ENCODE results near the gene CALHM6.
A peak's percentile ranks its signal among the peaks of the same experiment; 100 is the strongest.

Gene CALHM6

DNA sequence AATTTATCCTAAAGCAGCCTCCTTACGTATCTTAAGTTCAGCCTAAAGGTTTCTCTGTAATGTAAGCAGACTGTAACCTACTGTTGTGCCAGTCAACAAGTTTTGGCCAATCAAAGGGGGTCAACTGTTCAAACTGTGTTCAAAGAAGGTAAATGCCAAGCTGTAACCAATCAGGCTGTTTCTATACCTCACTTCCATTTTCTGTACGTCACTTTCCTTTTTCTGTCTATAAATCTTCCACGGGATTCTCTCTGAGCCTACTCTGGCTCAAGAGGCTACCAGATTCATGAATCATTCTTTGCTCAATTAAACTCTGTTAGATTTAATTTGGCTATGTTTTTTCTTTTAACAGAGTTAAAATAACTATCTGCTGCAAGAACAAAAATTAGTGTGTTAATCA lies 5.1 kb upstream of the CALHM6 start:
- H3K27me3 ChIP-seq (ENCODE audit: control insufficient read depth, insufficient read depth, low read length): peaks cover 4% of the 10 kb centered on the region; the same call in 1 of the 2 replicates
- no peak for DNase-seq (ENCODE audit: low read depth, low spot score)
- no peaks in the 10 kb centered on the region for H3K4me1 ChIP-seq (ENCODE audit: control insufficient read depth, insufficient read depth, low read length)
- H3K36me3 ChIP-seq (ENCODE audit: control insufficient read depth, insufficient read depth, low read length): no peaks in the 10 kb centered on the region
- H3K4me3 ChIP-seq (ENCODE audit: low read length): no peak overlapping the region
- H3K9me3 ChIP-seq (ENCODE audit: control insufficient read depth, insufficient read depth, low read length): no peaks in the 10 kb centered on the region
- no CpG with 5 or more reads among the region's 3 CpGs for WGBS (ENCODE audit: insufficient coverage, insufficient read length)
- H3K27ac ChIP-seq (ENCODE audit: low read length): no peak overlapping the region

DNA sequence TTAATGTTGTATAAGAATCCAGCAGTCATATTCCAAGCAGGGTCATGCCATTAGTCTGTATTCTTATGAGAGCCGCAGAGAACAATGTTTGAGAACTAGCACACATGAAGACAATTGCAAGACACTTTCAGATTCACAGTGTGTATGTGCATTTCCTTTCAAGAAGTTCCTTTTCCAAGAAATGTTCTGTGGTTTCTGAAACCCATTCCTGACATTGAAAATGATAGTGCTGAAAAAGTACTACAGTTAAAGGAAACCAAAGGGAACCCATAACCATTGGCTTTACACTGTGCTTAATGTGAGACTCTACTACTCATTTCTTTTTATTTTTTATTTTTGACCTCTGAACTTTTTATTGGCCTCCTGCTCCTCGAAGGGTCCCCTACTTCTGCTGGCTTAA lies 4.2 kb upstream of the CALHM6 start:
- peaks cover 7% of the 10 kb centered on the region; the same call in 1 of the 2 replicates for H3K27me3 ChIP-seq (ENCODE audit: control insufficient read depth, insufficient read depth, low read length)
- DNase-seq (ENCODE audit: low read depth, low spot score): no peak
- H3K27ac ChIP-seq (ENCODE audit: low read length): no peak overlapping the region
- H3K4me1 ChIP-seq (ENCODE audit: control insufficient read depth, insufficient read depth, low read length): no peaks in the 10 kb centered on the region; the same call in 1 of the 2 replicates
- WGBS (ENCODE audit: insufficient coverage, insufficient read length): no CpG with 5 or more reads among the region's 2 CpGs
- no peaks in the 10 kb centered on the region for H3K9me3 ChIP-seq (ENCODE audit: control insufficient read depth, insufficient read depth, low read length)
- H3K4me3 ChIP-seq (ENCODE audit: low read length): no peak overlapping the region
- H3K36me3 ChIP-seq (ENCODE audit: control insufficient read depth, insufficient read depth, low read length): no peaks in the 10 kb centered on the region

DNA sequence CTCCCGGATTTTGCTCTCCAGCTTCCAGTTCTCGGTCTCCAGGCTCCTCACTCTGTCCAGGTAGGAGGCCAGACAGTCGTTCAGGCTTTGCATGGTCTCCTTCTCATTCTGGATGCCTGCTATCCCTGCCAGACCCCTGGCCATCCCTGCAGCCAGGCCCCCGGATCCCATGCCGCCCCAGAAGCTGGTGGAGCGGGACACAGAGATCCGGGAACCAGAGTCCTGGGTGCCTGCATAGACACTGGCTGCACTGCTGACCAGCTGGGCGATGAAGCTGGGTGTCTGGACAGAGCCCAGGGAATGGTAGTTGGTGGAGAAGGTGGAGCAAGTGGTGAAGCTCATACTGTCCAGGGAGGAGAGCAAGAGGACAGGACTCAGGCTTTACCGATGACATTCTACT lies 2.9 kb upstream of the CALHM6 start:
- Histone ChIP-seq H3K9me3 (ENCODE audit: control insufficient read depth, insufficient read depth, low read length) (no peaks in the 10 kb centered on the region), H3K27me3 (ENCODE audit: control insufficient read depth, insufficient read depth, low read length) (peaks cover 11% of the 10 kb centered on the region; the same call in 1 of the 2 replicates), H3K27ac (ENCODE audit: low read length) (no peak overlapping the region), H3K4me1 (ENCODE audit: control insufficient read depth, insufficient read depth, low read length) (no peaks in the 10 kb centered on the region; the same call in 1 of the 2 replicates), H3K36me3 (ENCODE audit: control insufficient read depth, insufficient read depth, low read length) (no peaks in the 10 kb centered on the region), H3K4me3 (ENCODE audit: low read length) (no peak overlapping the region)
- no CpG with 5 or more reads among the region's 9 CpGs for WGBS (ENCODE audit: insufficient coverage, insufficient read length)
- no peak for DNase-seq (ENCODE audit: low read depth, low spot score)

DNA sequence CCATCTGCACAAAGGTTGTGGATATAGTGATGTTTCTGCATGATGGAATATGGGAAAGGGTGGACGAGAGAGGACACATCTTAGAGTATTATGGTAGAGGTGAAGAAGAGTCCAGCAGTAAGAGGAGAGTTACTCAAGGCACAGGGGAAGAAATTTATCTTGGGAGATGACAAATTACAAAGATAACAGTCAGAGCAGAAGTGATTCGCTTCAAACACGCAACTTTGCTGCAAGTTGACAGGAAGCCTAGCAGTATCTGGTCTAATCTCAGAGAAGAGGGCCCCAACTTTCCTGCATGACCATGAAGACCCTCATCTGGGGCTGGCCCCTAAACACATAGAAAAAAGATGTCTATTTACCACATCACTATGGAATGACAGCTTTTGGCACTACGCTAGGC lies 1.2 kb upstream of the CALHM6 start:
- Histone ChIP-seq H3K4me1 (ENCODE audit: control insufficient read depth, insufficient read depth, low read length) (no peaks in the 10 kb centered on the region; the same call in 1 of the 2 replicates), H3K36me3 (ENCODE audit: control insufficient read depth, insufficient read depth, low read length) (no peaks in the 10 kb centered on the region), H3K4me3 (ENCODE audit: low read length) (no peak overlapping the region), H3K27me3 (ENCODE audit: control insufficient read depth, insufficient read depth, low read length) (peaks cover 13% of the 10 kb centered on the region; the same call in 1 of the 2 replicates), H3K9me3 (ENCODE audit: control insufficient read depth, insufficient read depth, low read length) (no peaks in the 10 kb centered on the region), H3K27ac (ENCODE audit: low read length) (no peak overlapping the region)
- no peak for DNase-seq (ENCODE audit: low read depth, low spot score)
- WGBS (ENCODE audit: insufficient coverage, insufficient read length): 100% methylated on average over 1 of the region's 4 CpGs

DNA sequence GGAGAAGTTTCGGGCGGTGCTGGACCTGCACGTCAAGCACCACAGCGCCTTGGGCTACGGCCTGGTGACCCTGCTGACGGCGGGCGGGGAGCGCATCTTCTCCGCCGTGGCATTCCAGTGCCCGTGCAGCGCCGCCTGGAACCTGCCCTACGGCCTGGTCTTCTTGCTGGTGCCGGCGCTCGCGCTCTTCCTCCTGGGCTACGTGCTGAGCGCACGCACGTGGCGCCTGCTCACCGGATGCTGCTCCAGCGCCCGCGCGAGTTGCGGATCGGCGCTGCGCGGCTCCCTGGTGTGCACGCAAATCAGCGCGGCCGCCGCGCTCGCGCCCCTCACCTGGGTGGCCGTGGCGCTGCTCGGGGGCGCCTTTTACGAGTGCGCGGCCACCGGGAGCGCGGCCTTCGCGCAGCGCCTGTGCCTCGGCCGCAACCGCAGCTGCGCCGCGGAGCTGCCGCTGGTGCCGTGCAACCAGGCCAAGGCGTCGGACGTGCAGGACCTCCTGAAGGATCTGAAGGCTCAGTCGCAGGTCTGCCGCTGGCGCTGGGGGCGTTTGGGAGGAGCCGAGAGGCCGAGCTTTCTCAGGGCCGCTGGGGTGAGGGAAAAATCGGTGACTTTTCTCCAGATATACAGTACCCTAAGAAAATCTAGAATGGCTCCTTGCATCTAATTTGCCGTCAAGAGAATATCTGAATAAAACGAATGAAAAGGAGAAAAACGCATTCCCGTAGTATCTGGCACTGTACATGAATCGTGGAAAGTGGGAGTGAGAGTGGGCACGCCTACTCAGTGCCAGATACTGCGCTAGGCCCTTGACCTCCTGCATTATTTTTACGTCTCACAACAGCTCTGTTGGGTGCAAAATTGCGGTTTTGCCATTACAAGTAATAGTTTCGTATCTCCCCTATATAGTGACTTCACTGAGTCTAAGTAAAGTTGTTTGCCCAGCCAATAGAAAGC lies 1.0 kb downstream of the CALHM6 start:
- Histone ChIP-seq H3K27ac (ENCODE audit: low read length) (no peak overlapping the region), H3K36me3 (ENCODE audit: control insufficient read depth, insufficient read depth, low read length) (no peaks in the 10 kb centered on the region), H3K4me3 (ENCODE audit: low read length) (peak overlapping the region; percentile 43; the same call in 1 of the 2 replicates), H3K9me3 (ENCODE audit: control insufficient read depth, insufficient read depth, low read length) (no peaks in the 10 kb centered on the region), H3K4me1 (ENCODE audit: control insufficient read depth, insufficient read depth, low read length) (no peaks in the 10 kb centered on the region; the same call in 1 of the 2 replicates), H3K27me3 (ENCODE audit: control insufficient read depth, insufficient read depth, low read length) (peaks cover 13% of the 10 kb centered on the region; the same call in 1 of the 2 replicates)
- WGBS (ENCODE audit: insufficient coverage, insufficient read length): no CpG with 5 or more reads among the region's 84 CpGs
- DNase-seq (ENCODE audit: low read depth, low spot score): peak; percentile 37

DNA sequence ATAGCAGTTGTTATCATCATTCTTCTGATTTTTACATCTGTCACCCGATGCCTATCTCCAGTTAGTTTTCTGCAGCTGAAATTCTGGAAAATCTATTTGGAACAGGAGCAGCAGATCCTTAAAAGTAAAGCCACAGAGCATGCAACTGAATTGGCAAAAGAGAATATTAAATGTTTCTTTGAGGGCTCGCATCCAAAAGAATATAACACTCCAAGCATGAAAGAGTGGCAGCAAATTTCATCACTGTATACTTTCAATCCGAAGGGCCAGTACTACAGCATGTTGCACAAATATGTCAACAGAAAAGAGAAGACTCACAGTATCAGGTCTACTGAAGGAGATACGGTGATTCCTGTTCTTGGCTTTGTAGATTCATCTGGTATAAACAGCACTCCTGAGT lies 2.1 kb downstream of the CALHM6 start:
- H3K27me3 ChIP-seq (ENCODE audit: control insufficient read depth, insufficient read depth, low read length): peaks cover 13% of the 10 kb centered on the region; the same call in 1 of the 2 replicates
- H3K9me3 ChIP-seq (ENCODE audit: control insufficient read depth, insufficient read depth, low read length): no peaks in the 10 kb centered on the region
- no peaks in the 10 kb centered on the region; the same call in 1 of the 2 replicates for H3K4me1 ChIP-seq (ENCODE audit: control insufficient read depth, insufficient read depth, low read length)
- no CpG with 5 or more reads among the region's 4 CpGs for WGBS (ENCODE audit: insufficient coverage, insufficient read length)
- H3K27ac ChIP-seq (ENCODE audit: low read length): no peak overlapping the region
- DNase-seq (ENCODE audit: low read depth, low spot score): no peak
- H3K36me3 ChIP-seq (ENCODE audit: control insufficient read depth, insufficient read depth, low read length): no peaks in the 10 kb centered on the region
- H3K4me3 ChIP-seq (ENCODE audit: low read length): no peak overlapping the region

DNA sequence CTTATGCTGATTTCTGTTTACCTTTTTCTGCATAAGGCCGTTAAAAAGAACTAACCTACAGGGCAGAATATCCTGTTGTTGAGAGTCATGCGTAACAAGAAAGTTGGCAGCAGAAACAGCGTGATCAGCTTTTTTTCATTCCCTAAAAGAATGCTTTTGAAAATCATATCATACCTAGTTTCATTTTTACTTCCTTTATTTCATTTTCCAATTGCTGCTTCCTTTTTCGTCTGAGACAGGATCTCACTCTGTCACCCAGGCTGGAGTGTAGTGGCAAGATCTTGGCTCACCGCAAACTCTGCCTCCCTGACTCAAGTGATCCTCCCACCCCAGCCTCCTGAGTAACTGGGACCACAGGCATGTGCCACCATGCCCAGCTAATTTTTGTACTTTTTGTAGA lies 4.1 kb downstream of the CALHM6 start:
- Histone ChIP-seq H3K4me3 (ENCODE audit: low read length) (no peak overlapping the region), H3K27me3 (ENCODE audit: control insufficient read depth, insufficient read depth, low read length) (peaks cover 13% of the 10 kb centered on the region; the same call in 1 of the 2 replicates), H3K9me3 (ENCODE audit: control insufficient read depth, insufficient read depth, low read length) (no peaks in the 10 kb centered on the region), H3K27ac (ENCODE audit: low read length) (no peak overlapping the region), H3K36me3 (ENCODE audit: control insufficient read depth, insufficient read depth, low read length) (no peaks in the 10 kb centered on the region), H3K4me1 (ENCODE audit: control insufficient read depth, insufficient read depth, low read length) (no peaks in the 10 kb centered on the region; the same call in 1 of the 2 replicates)
- no CpG with 5 or more reads among the region's 5 CpGs for WGBS (ENCODE audit: insufficient coverage, insufficient read length)
- DNase-seq (ENCODE audit: low read depth, low spot score): no peak

DNA sequence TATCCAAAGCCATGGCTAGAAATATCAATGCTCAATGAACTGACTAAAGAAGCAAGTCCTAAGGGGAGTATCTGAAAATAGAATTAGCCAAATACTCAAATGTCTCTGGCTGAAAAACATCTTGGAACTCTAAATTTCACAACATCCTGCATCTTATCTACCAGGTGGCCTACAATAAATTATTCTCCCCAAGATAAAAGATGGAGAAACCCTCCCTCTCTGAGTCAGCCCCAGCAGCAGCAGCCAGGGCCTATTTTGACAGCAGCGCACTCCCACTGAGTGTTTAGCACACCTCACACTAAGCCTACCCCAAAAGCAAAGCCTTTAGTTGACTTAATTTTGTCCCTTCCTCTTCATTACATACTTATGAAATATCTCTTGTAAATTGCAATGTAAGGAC lies 5.9 kb downstream of the CALHM6 start:
- Histone ChIP-seq H3K4me1 (ENCODE audit: control insufficient read depth, insufficient read depth, low read length) (no peaks in the 10 kb centered on the region; the same call in 1 of the 2 replicates), H3K36me3 (ENCODE audit: control insufficient read depth, insufficient read depth, low read length) (no peaks in the 10 kb centered on the region), H3K9me3 (ENCODE audit: control insufficient read depth, insufficient read depth, low read length) (no peaks in the 10 kb centered on the region), H3K4me3 (ENCODE audit: low read length) (no peak overlapping the region), H3K27ac (ENCODE audit: low read length) (no peak overlapping the region), H3K27me3 (ENCODE audit: control insufficient read depth, insufficient read depth, low read length) (peaks cover 6% of the 10 kb centered on the region; the same call in 1 of the 2 replicates)
- no peak for DNase-seq (ENCODE audit: low read depth, low spot score)
- whole genome bisulfite sequencing (ENCODE audit: insufficient coverage, insufficient read length): no CpG with 5 or more reads among the region's 1 CpG

DNA sequence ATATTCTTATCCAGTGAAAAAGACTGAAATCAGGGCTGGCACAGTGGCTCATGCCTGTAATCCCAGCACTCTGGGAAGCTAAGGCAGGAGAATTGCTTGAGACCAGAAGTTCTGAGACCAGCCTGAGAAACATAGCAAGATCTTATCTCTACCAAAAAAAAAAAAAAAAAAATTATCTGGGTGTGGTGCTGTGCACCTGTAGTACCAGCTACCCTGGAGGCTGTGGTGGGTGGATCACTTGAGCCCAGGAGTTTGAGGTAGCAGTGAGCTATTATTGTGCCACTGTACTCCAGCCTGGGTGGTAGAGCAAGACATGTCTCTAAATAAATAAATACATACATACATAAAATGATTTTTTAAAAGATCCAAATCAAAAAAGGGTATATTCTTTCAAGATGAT lies 6.3 kb downstream of the CALHM6 start:
- H3K27ac ChIP-seq (ENCODE audit: low read length): no peak overlapping the region

DNA sequence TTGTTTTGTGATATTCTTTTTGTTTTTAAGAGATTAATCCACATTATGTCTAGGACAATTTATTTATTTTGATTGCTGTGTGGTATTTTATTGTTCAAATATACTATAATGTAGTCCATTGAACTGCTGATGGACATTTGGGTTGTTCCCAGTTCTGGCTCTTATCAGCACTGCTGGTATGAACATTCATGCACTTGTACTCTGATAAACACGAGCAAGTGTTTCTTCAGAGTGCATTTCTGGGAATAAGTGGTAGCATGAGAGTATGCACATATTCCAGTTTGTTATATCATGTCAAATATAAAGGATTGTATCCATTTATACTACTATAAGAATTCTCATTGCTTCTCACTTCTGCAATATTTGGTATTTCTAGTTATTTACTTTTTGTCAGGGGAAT lies 7.1 kb downstream of the CALHM6 start:
- WGBS (ENCODE audit: insufficient coverage, insufficient read length): no CpG with 5 or more reads among the region's 1 CpG
- no peak for DNase-seq (ENCODE audit: low read depth, low spot score)
- Histone ChIP-seq H3K27ac (ENCODE audit: low read length) (no peak overlapping the region), H3K9me3 (ENCODE audit: control insufficient read depth, insufficient read depth, low read length) (no peaks in the 10 kb centered on the region), H3K4me3 (ENCODE audit: low read length) (no peak overlapping the region), H3K36me3 (ENCODE audit: control insufficient read depth, insufficient read depth, low read length) (no peaks in the 10 kb centered on the region), H3K27me3 (ENCODE audit: control insufficient read depth, insufficient read depth, low read length) (0 out of 2 replicates have a peak, but pooled peaks cover 1% of the 10 kb centered on the region), H3K4me1 (ENCODE audit: control insufficient read depth, insufficient read depth, low read length) (no peaks in the 10 kb centered on the region)

More for the DNA sequence above, 6.3 kb downstream of the CALHM6 start:
- Histone ChIP-seq H3K9me3 (ENCODE audit: control insufficient read depth, insufficient read depth, low read length) (no peaks in the 10 kb centered on the region), H3K36me3 (ENCODE audit: control insufficient read depth, insufficient read depth, low read length) (no peaks in the 10 kb centered on the region), H3K4me3 (ENCODE audit: low read length) (no peak overlapping the region), H3K27me3 (ENCODE audit: control insufficient read depth, insufficient read depth, low read length) (peaks cover 5% of the 10 kb centered on the region; the same call in 1 of the 2 replicates), H3K4me1 (ENCODE audit: control insufficient read depth, insufficient read depth, low read length) (no peaks in the 10 kb centered on the region)
- DNase-seq (ENCODE audit: low read depth, low spot score): no peak

All from iPS DF 6.9 (cell line).